Measurements from ENCODE around the gene ZCCHC24. TPM values are rescaled to one million over a fixed set of nuclear protein-coding genes. Genes with fewer than 3 reads are reported as not detected.

The ZCCHC24 gene
- total and polyA plus RNA-seq, 2 of the 8 experiments (the other 6 are each of a cell fraction or from before 2014, with no cell fraction given) = 3.9 to 6.9 TPM

- TF ChIP-seq CHD7 (IDR thresholded peaks at IDR 0.05; ENCODE audit: insufficient replicate concordance, low read length) (no peak), JUND (IDR thresholded peaks at IDR 0.05; ENCODE audit: low read length) (no peak)
Measured at GRCh38 chr10:79334573-79334972, 110.9 kb downstream of the ZCCHC24 start (continued).
